ENCODE results near the gene KRTAP5-3.

DNA sequence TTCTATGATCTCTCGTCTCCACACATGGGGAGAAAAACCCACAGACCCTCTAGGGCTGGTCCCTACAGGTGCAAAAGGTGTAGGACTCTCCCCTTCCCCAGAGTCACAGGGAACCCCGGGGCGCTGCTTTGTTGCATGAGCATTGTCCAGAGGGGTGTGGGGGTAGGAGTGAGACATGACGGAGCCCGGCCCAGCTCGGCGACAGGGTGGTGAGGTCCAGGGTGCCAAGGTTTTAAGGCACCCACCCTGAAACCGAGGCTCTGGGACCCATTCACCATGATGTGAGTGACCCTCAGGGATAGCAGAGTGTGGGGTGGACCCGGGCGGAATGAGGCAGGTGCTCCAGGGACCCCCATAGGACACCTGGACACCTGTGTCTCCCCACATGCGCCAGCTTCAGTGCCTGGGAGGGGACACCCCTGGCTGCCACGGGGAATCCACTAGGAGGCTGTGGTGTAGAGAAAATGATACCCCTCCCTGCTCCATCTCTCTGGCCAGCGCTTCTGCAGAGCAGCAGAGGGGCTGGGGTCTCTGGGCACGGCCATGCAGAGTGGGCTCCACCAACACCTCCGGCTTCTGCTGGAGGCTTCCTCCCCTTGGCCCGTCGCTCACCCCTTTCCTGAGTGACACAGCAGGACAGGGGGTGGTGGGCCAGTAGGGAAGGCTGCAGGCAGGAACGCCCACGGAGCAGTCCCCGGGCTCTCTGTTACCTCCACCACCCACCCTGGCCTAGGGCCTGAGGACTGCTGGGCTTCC lies 36.5 kb upstream of the KRTAP5-3 start:
- TF ChIP-seq CTCF (IDR thresholded peaks at IDR 0.05) (no peak), POLR2A (IDR thresholded peaks at IDR 0.05) (no peak), EP300 (IDR thresholded peaks at IDR 0.05; ENCODE audit: low read depth) (no peak)
